Mammary epithelial cell (primary cell): Measurements from ENCODE around the gene RHOB.

ENCODE experiments used
- CTCF ChIP-seq, 2 donors: IDR thresholded peaks in 1 of 2; conservative IDR thresholded peaks in 1 of 2; 2 replicates each; pipeline ENCODE4 v1.5.1; 2011 to 2012; ENCODE audit warnings: inconsistent platforms in 2 of 2, low read length in 2 of 2, mild to moderate bottlenecking in 2 of 2, control low read depth in 1 of 2, low read depth in 1 of 2; ENCODE audit not compliant: insufficient read depth in 1 of 2; ENCODE audit errors: extremely low read depth in 1 of 2
- EZH2 ChIP-seq: IDR thresholded peaks from 2 replicates; pipeline ENCODE4 v1.6.1; 2012; ENCODE audit warnings: low read length, inconsistent platforms, borderline replicate concordance

- TF ChIP-seq CTCF (conservative IDR thresholded peaks at IDR 0.05 in 1 of 2, IDR thresholded peaks at IDR 0.05 in 1 of 2; ENCODE audit: extremely low read depth in 1 of 2, insufficient read depth in 1 of 2, low read depth in 1 of 2, low read length in 2 of 2) (no peak), EZH2 (no peak)
Observed at GRCh38 chr2:20451341-20451740, 4.5 kb downstream of the RHOB start.
